Progenitor cell of endocrine pancreas (in vitro differentiated cells): Measurements from ENCODE around the gene CDC42BPB. TPM values are rescaled to one million over a fixed set of nuclear protein-coding genes. Genes with fewer than 3 reads are reported as not detected.
A peak's percentile ranks its signal among the peaks of the same experiment; 100 is the strongest.

Experiments
- DNase-seq: peaks from one replicate; pipeline ENCODE4 v3.0.0; 2021; ENCODE audit warnings: low spot score; ENCODE audit not compliant: unreplicated experiment
- H3K27ac Mint-ChIP-seq: 2 replicates; pipeline ENCODE4 v1.8.0; 2021; ENCODE audit warnings: mild to moderate bottlenecking, moderate library complexity, mixed read lengths
- H3K27me3 Mint-ChIP-seq: 2 replicates; pipeline ENCODE4 v1.8.0; 2021; ENCODE audit warnings: mixed read lengths
- H3K36me3 Mint-ChIP-seq: 2 replicates; pipeline ENCODE4 v1.8.0; 2022; ENCODE audit warnings: mixed read lengths; ENCODE audit not compliant: insufficient read depth
- H3K4me1 Mint-ChIP-seq: 2 replicates; pipeline ENCODE4 v1.8.0; 2021; ENCODE audit warnings: low read depth, mixed read lengths
- H3K4me3 Mint-ChIP-seq: 2 replicates; pipeline ENCODE4 v1.8.0; 2021; ENCODE audit warnings: low read depth, mild to moderate bottlenecking, moderate library complexity, mixed read lengths
- H3K9me3 Mint-ChIP-seq: 2 replicates; pipeline ENCODE4 v1.8.0; 2021; ENCODE audit warnings: low read depth, mixed read lengths
- total RNA-seq: library from RNA; stranded (reverse); gene quantifications from 2 replicates; pipeline ENCODE4 v1.2.1, GENCODE V29; 2021
- TF ChIP-seq, protein P1 (sequence below): fragments of 200-600 bp; sonication (generic); IDR thresholded peaks from one replicate; pipeline ENCODE4 v1.5.0; 2021; ENCODE audit warnings: antibody characterized with exemption, mild to moderate bottlenecking; ENCODE audit not compliant: unreplicated experiment

Gene CDC42BPB
- total RNA-seq, 1 donor from 2014 or later: 105 TPM

DNA sequence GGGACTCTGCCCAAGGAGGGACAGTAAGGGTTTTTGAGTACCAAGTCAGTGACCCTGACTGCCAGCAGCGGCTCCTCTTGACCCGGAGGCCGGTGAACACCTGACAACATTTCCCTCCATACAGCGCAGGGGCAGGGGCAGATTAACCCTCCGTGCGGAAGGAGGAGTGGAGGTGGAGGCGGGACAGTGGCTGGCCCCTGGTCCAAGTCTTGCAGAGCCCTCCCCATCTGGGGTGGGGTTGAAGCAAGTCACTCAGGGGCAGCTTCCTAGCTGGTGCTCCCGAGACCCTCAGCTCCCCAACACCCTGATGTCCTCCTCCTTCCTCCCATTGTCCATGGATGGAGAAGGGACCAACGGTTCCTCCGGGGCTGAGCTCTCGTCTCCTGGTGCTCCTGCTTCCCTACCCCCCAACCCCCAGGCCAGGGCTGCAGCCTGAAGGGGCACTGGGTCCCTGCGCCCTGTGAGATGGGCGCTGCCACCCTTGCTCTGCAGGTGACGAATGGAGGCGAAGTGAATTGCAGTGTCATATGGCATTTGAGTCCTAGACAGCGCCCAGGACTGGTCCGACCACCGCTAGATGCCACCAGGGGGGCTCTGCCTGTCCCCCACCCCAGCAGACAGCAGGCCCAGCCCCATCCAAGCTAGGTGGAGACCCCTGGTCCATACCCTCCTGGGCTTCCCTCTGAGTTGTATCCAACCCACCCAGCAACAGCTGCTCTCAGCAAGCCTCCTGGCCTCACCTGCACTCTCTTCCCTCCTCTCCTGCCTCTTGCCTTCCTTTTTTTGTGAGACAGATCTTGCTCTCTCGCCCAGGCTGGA, 141.8 kb downstream of the CDC42BPB start:
- peak overlapping the region; percentile 43 for H3K27ac Mint-ChIP-seq

DNA sequence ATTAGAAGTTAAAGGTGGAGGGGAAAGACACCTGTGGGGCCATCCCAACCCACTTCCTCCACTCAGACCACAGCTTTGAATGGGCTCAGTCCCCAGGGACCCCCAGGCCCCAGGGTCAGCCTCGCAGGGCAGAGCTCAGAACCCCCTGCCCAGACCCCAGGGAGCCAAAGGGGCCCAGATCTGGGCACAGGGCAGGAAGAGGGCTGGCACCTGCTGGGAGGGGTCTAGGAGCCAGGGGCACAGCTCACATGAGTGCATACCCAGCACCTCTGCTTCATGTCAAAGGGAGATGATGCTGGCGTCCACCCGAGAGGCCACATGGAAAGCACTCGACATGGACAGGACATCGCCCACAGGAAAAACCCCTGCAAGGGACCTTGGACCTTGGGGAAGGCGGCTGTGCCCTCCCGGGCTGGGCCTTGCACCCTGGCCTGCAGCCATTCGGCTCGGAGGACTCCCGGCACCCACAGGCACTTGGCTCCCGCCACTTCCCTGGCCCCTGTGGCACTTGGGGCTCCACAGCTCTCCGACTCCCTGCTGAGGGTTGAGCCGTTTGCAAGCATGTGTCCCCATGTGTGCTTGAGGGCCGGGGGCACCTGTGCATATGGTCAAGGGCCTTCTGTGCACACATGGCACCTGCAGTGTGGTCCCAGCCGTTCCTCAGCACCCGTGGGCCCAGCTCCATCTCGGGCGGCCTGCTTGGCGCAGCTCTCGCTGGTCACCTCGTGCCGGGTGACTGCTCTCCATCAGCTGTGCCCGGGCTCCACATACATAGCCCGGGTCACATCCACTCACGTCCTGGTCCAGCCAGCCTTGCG, 142.7 kb downstream of the CDC42BPB start:
- Mint-ChIP-seq H3K36me3 (no peaks in the 10 kb centered on the region), H3K4me1 (no peaks in the 10 kb centered on the region), H3K4me3 (no peak overlapping the region), H3K27me3 (no peaks in the 10 kb centered on the region), H3K27ac (no peak overlapping the region), H3K9me3 (no peaks in the 10 kb centered on the region)
- TF ChIP-seq, protein P1, sequence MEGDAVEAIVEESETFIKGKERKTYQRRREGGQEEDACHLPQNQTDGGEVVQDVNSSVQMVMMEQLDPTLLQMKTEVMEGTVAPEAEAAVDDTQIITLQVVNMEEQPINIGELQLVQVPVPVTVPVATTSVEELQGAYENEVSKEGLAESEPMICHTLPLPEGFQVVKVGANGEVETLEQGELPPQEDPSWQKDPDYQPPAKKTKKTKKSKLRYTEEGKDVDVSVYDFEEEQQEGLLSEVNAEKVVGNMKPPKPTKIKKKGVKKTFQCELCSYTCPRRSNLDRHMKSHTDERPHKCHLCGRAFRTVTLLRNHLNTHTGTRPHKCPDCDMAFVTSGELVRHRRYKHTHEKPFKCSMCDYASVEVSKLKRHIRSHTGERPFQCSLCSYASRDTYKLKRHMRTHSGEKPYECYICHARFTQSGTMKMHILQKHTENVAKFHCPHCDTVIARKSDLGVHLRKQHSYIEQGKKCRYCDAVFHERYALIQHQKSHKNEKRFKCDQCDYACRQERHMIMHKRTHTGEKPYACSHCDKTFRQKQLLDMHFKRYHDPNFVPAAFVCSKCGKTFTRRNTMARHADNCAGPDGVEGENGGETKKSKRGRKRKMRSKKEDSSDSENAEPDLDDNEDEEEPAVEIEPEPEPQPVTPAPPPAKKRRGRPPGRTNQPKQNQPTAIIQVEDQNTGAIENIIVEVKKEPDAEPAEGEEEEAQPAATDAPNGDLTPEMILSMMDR: no peak
- DNase-seq: no peak

More for the DNA sequence above, 141.8 kb downstream of the CDC42BPB start:
- H3K9me3 Mint-ChIP-seq: no peaks in the 10 kb centered on the region
- DNase-seq: no peak
- H3K36me3 Mint-ChIP-seq: no peaks in the 10 kb centered on the region
- H3K4me1 Mint-ChIP-seq: no peaks in the 10 kb centered on the region
- no peak overlapping the region for H3K4me3 Mint-ChIP-seq
- H3K27me3 Mint-ChIP-seq: no peaks in the 10 kb centered on the region
- TF ChIP-seq, protein P1: no peak

DNA sequence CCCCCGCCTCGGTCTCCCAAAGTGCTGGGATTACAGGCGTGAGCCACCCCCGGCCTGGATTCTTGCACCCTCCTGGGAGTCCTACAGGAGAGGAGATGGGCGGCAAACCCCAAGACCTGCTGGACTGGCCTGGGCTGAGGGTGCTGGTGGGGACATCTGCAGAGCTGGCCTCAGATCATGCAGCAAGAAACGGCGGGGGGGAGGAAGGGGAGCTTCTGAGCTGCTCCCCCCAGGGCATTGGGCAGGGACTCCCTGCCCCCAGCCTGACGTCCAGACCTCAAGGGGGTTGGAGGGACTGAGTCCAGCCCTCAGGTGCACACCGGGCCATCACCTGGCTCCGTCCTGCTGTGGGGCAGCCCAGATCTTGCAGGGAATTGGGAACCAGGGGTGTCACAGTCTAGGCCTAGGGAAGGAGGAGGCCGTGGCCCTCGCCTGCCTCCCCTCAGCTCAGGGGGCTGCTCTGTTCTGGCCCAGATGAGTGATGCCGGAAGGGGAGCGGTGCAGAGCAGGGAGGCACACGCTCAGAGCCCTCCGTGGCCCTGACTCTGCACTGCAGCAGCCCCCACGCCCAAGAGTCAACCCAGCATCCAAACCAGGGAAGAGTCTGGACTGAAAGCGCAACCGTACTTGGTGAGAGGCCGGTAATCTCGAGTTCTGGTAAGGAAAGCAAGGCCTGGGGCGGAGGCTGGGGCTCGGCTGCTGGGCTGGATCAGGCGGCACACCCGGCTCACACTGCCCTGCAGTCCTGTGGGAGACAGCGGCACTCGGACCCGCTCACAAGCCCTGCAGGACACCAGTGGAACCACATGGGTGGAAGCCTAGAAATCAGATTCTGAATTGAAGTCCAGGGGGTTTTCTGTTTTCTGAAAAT, 143.8 kb downstream of the CDC42BPB start:
- H3K4me1 Mint-ChIP-seq: no peaks in the 10 kb centered on the region
- no peaks in the 10 kb centered on the region for H3K36me3 Mint-ChIP-seq
- H3K4me3 Mint-ChIP-seq: no peak overlapping the region
- no peaks in the 10 kb centered on the region for H3K27me3 Mint-ChIP-seq
- no peak overlapping the region for H3K27ac Mint-ChIP-seq
- TF ChIP-seq, protein P1: peak; percentile 16
- no peaks in the 10 kb centered on the region for H3K9me3 Mint-ChIP-seq
- DNase-seq: no peak

DNA sequence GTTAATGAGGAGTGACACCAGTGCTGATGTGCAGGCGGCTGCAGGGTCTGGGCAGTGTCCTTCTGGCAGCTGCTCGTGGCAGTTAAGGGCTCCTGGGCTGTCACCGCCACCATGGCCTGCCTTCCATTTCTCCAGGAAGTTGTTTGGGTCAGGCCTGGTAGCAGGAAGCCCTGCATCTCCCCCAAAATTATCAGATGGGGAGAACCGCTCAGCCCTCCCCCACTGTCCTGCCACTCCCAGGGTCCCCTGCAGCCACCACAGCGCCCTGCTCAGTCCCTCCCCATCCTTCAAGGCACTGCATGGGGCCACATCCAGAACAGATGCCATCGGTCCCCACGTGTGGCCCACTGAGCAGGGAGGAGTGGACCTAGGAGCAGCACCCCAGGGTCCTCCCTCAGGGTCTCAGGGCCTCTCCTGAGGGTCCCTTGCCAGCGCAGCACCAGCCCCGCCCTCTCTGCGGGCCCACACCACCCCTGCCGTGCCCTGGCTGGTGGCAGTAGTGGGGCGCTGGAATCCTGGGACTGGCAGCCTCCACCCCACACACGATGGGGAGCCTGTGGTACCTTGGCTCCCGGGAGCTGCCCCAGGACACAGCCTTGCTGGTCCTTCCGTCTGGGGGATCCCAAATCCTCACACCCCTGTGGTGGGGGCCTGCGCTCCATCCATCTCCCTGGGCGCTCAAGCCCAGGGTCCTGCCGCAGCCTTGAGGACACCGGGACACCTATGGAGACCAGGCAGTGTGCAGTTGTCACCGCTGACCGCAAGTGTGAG, 145.2 kb downstream of the CDC42BPB start:
- Mint-ChIP-seq H3K36me3 (peaks cover 2% of the 10 kb centered on the region), H3K27me3 (no peaks in the 10 kb centered on the region), H3K4me3 (no peak overlapping the region), H3K4me1 (no peaks in the 10 kb centered on the region), H3K9me3 (no peaks in the 10 kb centered on the region), H3K27ac (no peak overlapping the region)
- DNase-seq: no peak
- TF ChIP-seq, protein P1: no peak
